ENCODE data around the gene TMEM95. TPM values are rescaled to one million over a fixed set of nuclear protein-coding genes. Genes with fewer than 3 reads are reported as not detected.

TMEM95 gene
- total RNA-seq, 2 experiments from 2014 or later = 0.16 TPM; not detected in 1

DNA sequence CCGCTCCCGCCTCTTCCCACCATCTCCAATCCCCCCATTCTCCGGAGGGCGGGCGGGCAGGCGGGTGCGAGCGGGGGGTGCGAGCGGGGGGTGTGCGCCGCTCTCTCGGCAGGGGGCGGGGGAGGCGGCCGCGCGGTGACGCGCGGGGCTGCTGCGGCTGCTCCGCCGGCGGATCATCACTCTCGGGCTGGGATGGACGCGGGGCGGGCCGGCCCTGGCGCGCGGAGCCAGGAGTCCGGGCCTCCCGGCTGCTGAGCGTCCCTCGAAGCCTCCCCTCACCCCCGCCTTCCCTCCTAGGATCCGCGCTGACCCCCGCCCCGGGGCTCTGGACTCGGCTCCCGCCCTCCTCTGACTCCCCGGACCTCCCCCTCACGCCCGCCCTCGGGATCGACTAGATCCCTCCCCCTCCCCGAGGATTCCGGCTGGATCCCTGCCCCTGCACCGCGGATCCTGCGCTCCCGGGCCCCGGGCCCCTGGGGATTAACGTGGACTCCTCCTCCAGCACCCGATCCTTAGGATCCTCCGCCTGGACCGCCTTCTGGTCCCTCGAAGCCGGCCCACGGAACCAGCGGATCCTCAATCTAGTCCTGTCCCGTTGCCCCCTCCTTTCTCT, 49.9 kb downstream of the TMEM95 start:
- intact Hi-C loops (cut with DNase I, micrococcal nuclease) = loop anchor here (1.0 to 5.0 kb wide), 21 partner anchors 11 to 528 kb away; partner anchors contain the start of genes PLSCR3 (in 2 of the 2), POLR2A (in 2 of the 2), TMEM102 (in 2 of the 2) and CNTROB (in 1 of the 2)
- Mint-ChIP-seq H3K4me1 (peaks cover 16% of the 10 kb centered on the region), H3K4me3 (peak overlapping the region; percentile 89), H3K27me3 (peaks cover 2% of the 10 kb centered on the region), H3K36me3 (ENCODE audit: low read depth) (no peaks in the 10 kb centered on the region), H3K27ac (peak overlapping the region; percentile 92), H3K9me3 (ENCODE audit: low read depth) (no peaks in the 10 kb centered on the region)
- POLR2A ChIA-PET = interaction anchor here (0.5 to 2.1 kb wide), 6 partner anchors 31 to 282 kb away, joined by 3 to 13 read pairs (median 4); partner anchors contain the start of genes POLR2A, TMEM102, TP53 and WRAP53
- CTCF ChIA-PET = interaction anchor here (0.6 to 1.5 kb wide), 8 partner anchors 10 to 452 kb away, joined by 3 to 13 read pairs (median 3); partner anchors contain the start of genes CYB5D1, NAA38, PLSCR3 and TMEM102
- DNase-seq = peak; percentile 82
- peak; percentile 38 for ATAC-seq

DNA sequence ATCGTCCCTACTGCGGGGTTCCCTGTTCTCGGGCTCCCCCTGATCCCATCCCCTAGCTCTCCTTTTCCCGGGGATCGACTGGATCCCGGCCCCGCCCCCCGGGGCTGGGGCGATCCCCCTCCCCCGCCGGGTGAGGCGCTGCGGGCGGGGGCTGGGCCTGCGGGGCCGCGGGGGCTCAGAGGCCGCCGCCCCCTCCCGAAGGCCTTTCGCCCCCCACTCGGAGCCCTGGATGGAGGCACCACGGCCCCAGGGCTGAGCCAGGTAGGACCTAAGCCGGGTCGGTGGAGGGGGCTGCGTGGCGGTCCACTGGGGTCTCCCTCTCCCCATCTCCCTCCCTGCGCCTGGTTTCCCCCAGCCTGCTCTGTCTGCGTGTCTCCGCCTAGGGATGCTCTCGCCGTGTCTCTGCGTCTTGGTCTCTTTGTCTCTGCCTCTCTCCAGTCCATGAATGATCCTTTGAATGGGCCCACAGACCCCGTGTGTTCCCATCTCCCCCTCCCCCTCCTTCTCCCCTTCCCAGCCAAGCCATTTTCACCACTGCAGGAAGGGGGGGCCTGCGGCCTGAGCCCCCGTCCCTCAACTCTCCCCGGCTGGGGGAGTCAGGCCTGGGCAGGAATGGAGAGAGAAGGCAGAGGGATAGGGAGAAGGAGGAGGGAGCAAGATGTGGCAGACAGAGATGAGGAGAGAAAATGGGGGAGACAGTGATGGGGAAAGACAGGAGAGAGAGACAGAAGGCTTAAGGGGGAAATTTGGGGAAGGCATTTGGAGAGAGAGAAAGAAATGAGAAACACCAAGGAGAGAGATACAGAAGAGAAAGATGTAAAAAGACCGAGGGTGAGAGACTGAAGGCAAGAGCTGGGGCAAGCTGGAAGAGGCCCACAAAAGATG, 50.6 kb downstream of the TMEM95 start:
- Mint-ChIP-seq H3K4me1 (peaks cover 16% of the 10 kb centered on the region), H3K36me3 (ENCODE audit: low read depth) (no peaks in the 10 kb centered on the region), H3K4me3 (peak overlapping the region; percentile 89), H3K27ac (peak overlapping the region; percentile 37), H3K9me3 (ENCODE audit: low read depth) (no peaks in the 10 kb centered on the region), H3K27me3 (peaks cover 2% of the 10 kb centered on the region)
- intact Hi-C loops (cut with DNase I, micrococcal nuclease) = loop anchor here (2.0 kb wide), 2 partner anchors 167 to 527 kb away; partner anchors contain the start of gene CNTROB (in 1 of the 2)
- ChIA-PET CTCF (interaction anchor here (1.5 kb wide), 1 partner anchor 452 kb away, joined by 3 read pairs; the partner anchor contains the start of genes CYB5D1 and NAA38), POLR2A (no interaction called here)
- ATAC-seq (no peak), DNase-seq (no peak)

DNA sequence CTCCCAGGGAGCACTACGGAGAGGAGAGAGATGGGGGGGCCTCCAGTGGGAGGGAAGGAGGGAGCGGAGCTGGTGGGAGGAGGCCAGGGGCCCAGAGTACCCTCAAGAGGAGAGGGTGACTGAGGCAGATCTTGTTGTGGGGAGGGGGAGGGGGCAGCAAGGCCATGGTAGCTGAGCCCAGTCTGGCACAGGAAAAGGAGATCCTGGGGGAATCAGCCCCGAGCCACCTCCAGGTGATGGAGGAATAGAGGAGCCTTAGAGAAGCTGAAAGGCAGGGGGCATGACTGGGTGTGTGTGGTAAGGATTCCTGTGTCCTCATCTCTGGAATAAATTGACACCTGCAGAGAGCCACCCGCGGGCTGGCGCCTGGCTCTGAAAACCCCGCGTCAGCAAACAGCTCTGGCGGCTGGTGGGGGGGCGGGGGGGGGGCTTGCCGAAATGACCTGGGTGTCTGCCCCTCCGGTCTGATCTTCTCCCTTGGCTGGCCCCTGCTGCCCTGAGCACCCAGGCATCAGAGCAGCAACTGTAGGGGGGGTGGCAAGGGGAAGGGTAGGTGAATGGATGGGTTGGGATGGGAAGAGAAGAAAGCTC, 51.4 kb downstream of the TMEM95 start:
- Mint-ChIP-seq H3K36me3 (ENCODE audit: low read depth) (no peaks in the 10 kb centered on the region), H3K9me3 (ENCODE audit: low read depth) (no peaks in the 10 kb centered on the region), H3K4me3 (peak overlapping the region; percentile 64), H3K27me3 (peaks cover 2% of the 10 kb centered on the region), H3K27ac (no peak overlapping the region), H3K4me1 (peaks cover 16% of the 10 kb centered on the region)
- intact Hi-C loops (cut with DNase I, micrococcal nuclease) = no loop called here
- ChIA-PET CTCF (interaction anchor here (1.0 kb wide), 1 partner anchor 126 kb away, joined by 3 read pairs; no protein-coding TSS in a partner anchor), POLR2A (no interaction called here)
- DNase-seq (no peak), ATAC-seq (no peak)

Other genes starting within 250 kb of the TMEM95 start
- gene ASGR2, start 240.3 kb upstream of the TMEM95 start, total RNA-seq = not detected
- gene ASGR1, start 175.8 kb upstream of the TMEM95 start, total RNA-seq = 1 to 10 TPM; 1.1 to 2.2 TPM
- gene DLG4, start 135.3 kb upstream of the TMEM95 start, total RNA-seq = 10 to 100 TPM; 11.7 to 15.4 TPM
- gene ACADVL, start 135.2 kb upstream of the TMEM95 start, total RNA-seq = 100 to 1,000 TPM; 263 to 345 TPM
- 10 to 100 TPM; 49.1 to 53.3 TPM for gene DVL2, start 120.6 kb upstream of the TMEM95 start, total RNA-seq
- 10 to 100 TPM; 23.6 to 35.2 TPM for gene PHF23, start 115.7 kb upstream of the TMEM95 start, total RNA-seq
- 100 to 1,000 TPM; 123 to 162 TPM for gene GABARAP, start 112.7 kb upstream of the TMEM95 start, total RNA-seq
- 100 to 1,000 TPM; 158 to 203 TPM for gene CTDNEP1, start 103.4 kb upstream of the TMEM95 start, total RNA-seq
- gene ELP5, start 102.9 kb upstream of the TMEM95 start, total RNA-seq = 10 to 100 TPM; 58.1 to 62.3 TPM
- under 1 TPM; 0.53 to 0.72 TPM for gene CLDN7, start 92.7 kb upstream of the TMEM95 start, total RNA-seq
- under 1 TPM; 0.16 to 0.25 TPM for gene SLC2A4, start 73.4 kb upstream of the TMEM95 start, total RNA-seq
- under 1 TPM; 0.34 to 0.67 TPM for gene YBX2, start 60.5 kb upstream of the TMEM95 start, total RNA-seq
- 100 to 1,000 TPM; 780 to 934 TPM for gene EIF5A, start 47.5 kb upstream of the TMEM95 start, total RNA-seq
- gene GPS2, start 39.8 kb upstream of the TMEM95 start, total RNA-seq = 10 to 100 TPM; 31.3 to 56.1 TPM
- gene NEURL4, start 25.8 kb upstream of the TMEM95 start, total RNA-seq = 10 to 100 TPM; 22.5 to 29.1 TPM
- gene ACAP1, start 18.6 kb upstream of the TMEM95 start, total RNA-seq = 100 to 1,000 TPM; 343 to 375 TPM
- 1 to 10 TPM; 5.0 to 6.1 TPM for gene KCTD11, start 3.0 kb upstream of the TMEM95 start, total RNA-seq
- gene TNK1, start 25.9 kb downstream of the TMEM95 start, total RNA-seq = 1 to 10 TPM; 4.8 to 6.9 TPM
- gene PLSCR3, start 39.4 kb downstream of the TMEM95 start, total RNA-seq = 10 to 100 TPM; 69.3 to 78.9 TPM
- gene TMEM256, start 48.9 kb downstream of the TMEM95 start, total RNA-seq = 10 to 100 TPM; 55.8 to 58.1 TPM
- gene NLGN2, start 52.7 kb downstream of the TMEM95 start, total RNA-seq = 1 to 10 TPM; 7.0 to 7.1 TPM
- gene SPEM1, start 65.2 kb downstream of the TMEM95 start, total RNA-seq = not detected
- gene SPEM2, start 70.5 kb downstream of the TMEM95 start, total RNA-seq = not detected
- not detected for gene SPEM3, start 73.7 kb downstream of the TMEM95 start, total RNA-seq
- gene TMEM102, start 80.3 kb downstream of the TMEM95 start, total RNA-seq = 10 to 100 TPM in 1 of 2 experiments, 1 to 10 TPM in 1; 8.7 to 10.7 TPM
- gene FGF11, start 84.4 kb downstream of the TMEM95 start, total RNA-seq = 10 to 100 TPM in 1 of 2 experiments, 1 to 10 TPM in 1; 6.9 to 10.6 TPM
- 1 to 10 TPM; 7.8 to 8.7 TPM for gene CHRNB1, start 89.9 kb downstream of the TMEM95 start, total RNA-seq
- gene ZBTB4, start 124.5 kb downstream of the TMEM95 start, total RNA-seq = 10 to 100 TPM; 17.5 to 20.9 TPM
- gene SLC35G6, start 126.3 kb downstream of the TMEM95 start, total RNA-seq = not detected
- 100 to 1,000 TPM; 193 to 203 TPM for gene POLR2A, start 129.2 kb downstream of the TMEM95 start, total RNA-seq
- 10 to 100 TPM; 10.9 to 13.7 TPM for gene TNFSF12, start 193.9 kb downstream of the TMEM95 start, total RNA-seq
- 1 to 10 TPM; 1.8 to 2.5 TPM for gene TNFSF13, start 203.6 kb downstream of the TMEM95 start, total RNA-seq
- gene SENP3, start 206.8 kb downstream of the TMEM95 start, total RNA-seq = 10 to 100 TPM; 59.0 to 78.9 TPM
- 10 to 100 TPM in 1 of 2 experiments, 1 to 10 TPM in 1; 9.2 to 13.7 TPM for gene CD68, start 224.5 kb downstream of the TMEM95 start, total RNA-seq
- gene MPDU1, start 228.7 kb downstream of the TMEM95 start, total RNA-seq = 10 to 100 TPM; 51.7 to 77.0 TPM
- gene SOX15, start 234.9 kb downstream of the TMEM95 start, total RNA-seq = under 1 TPM in 1 of 2 experiments, not detected in 1; 0.16 TPM

Data from activated CD4-positive, alpha-beta T cell treated with anti-CD3 and anti-CD28 coated beads for 36 hours (primary cell).